Endodermal cell (in vitro differentiated cells): ENCODE results near the gene MYL1. TPM values are rescaled to one million over a fixed set of nuclear protein-coding genes. Genes with fewer than 3 reads are reported as not detected.

Source experiments
- DNase-seq: peaks from one replicate; pipeline ENCODE4 v3.0.0-alpha.2; 2017
- H3K27ac ChIP-seq: 2 replicates; pipeline ENCODE4 v1.5.1; 2013; ENCODE audit warnings: mild to moderate bottlenecking, low read depth, low read length, moderate library complexity
- H3K27me3 ChIP-seq: 2 replicates; pipeline ENCODE4 v1.6.1; 2013; ENCODE audit warnings: mild to moderate bottlenecking, low read length, moderate library complexity; ENCODE audit not compliant: insufficient read depth, control insufficient read depth, poor library complexity, severe bottlenecking
- H3K36me3 ChIP-seq: 2 replicates; pipeline ENCODE4 v1.7.0; 2013; ENCODE audit warnings: mild to moderate bottlenecking, low read length, moderate library complexity; ENCODE audit not compliant: control insufficient read depth, insufficient read depth
- H3K4me1 ChIP-seq: one replicate; pipeline ENCODE4 v1.7.0; 2013; ENCODE audit warnings: low read length; ENCODE audit not compliant: control insufficient read depth, insufficient read depth
- H3K4me3 ChIP-seq: 2 replicates; pipeline ENCODE4 v1.5.1; 2013; ENCODE audit warnings: mild to moderate bottlenecking, low read length, moderate library complexity
- H3K9ac ChIP-seq: 2 replicates; pipeline ENCODE4 v1.6.1; 2013; ENCODE audit warnings: mild to moderate bottlenecking, low read length, moderate library complexity; ENCODE audit not compliant: poor library complexity, severe bottlenecking; ENCODE audit errors: extremely low read depth
- H3K9me3 ChIP-seq: 2 replicates; pipeline ENCODE4 v1.6.1; 2013; ENCODE audit warnings: mild to moderate bottlenecking, low read length, moderate library complexity; ENCODE audit not compliant: control insufficient read depth
- H3K27ac Mint-ChIP-seq: 2 replicates; pipeline ENCODE4 v1.8.0; 2020; ENCODE audit warnings: mixed read lengths
- H3K27me3 Mint-ChIP-seq: 2 replicates; pipeline ENCODE4 v1.8.0; 2021; ENCODE audit warnings: mild to moderate bottlenecking, mixed read lengths; ENCODE audit not compliant: insufficient read depth
- H3K36me3 Mint-ChIP-seq: 2 replicates; pipeline ENCODE4 v1.8.0; 2020; ENCODE audit warnings: low read depth, mixed read lengths
- H3K4me1 Mint-ChIP-seq: 2 replicates; pipeline ENCODE4 v1.8.0; 2020; ENCODE audit warnings: mixed read lengths
- H3K4me3 Mint-ChIP-seq: 2 replicates; pipeline ENCODE4 v1.8.0; 2020; ENCODE audit warnings: mild to moderate bottlenecking, moderate library complexity, mixed read lengths
- H3K9me3 Mint-ChIP-seq: 2 replicates; pipeline ENCODE4 v1.8.0; 2020; ENCODE audit warnings: mild to moderate bottlenecking, mixed read lengths
- WGBS, 2 experiments: methylation state at CpG; one replicate each; pipeline versions ENCODE4 v1.1.5 to v1.1.7; 2013; ENCODE audit warnings: missing lambda C conversion rate in 2 of 2, mixed read lengths in 1 of 2; ENCODE audit not compliant: insufficient coverage in 1 of 2, insufficient read length in 1 of 2; 5-methylcytosine and 5-hydroxymethylcytosine counted together
- total RNA-seq, 2 donors: library from RNA; stranded (reverse); fragmentation: NEBNext Ultra II Directional in 1 of 2; extraction: Animal tissue kit (Norgen Biotek cat#: 25700) in 1 of 2; gene quantifications; 2 replicates in 1 of 2; 3 replicates in 1 of 2; pipeline ENCODE4 v1.2.1, GENCODE V29; 2021
- TF ChIP-seq, protein P1 (sequence below): fragments of 200-600 bp; sonication (generic); conservative IDR thresholded peaks from 2 replicates; pipeline ENCODE4 v1.5.0; 2021; ENCODE audit warnings: antibody characterized with exemption, mild to moderate bottlenecking

Gene MYL1
- total RNA-seq, 2 donors from 2014 or later: not detected

DNA sequence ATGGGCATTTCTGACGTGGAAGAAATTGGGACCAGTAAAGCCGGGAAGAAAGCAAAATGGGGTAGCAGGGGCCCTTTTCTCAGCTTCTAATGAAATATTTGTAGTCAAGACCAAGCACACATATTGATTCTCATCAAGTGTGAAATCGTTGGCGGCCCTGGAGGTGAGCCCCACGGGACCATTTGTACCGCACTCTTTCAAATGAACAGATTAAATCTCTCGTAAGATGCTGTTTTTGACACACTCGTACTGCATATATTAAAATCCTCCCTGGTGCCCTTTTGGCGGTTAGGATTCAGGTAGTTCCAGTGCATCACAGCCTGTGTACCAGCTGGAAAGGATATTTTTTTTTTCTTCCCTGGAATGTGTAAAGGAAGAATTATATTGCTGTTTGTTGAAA, 9.9 kb upstream of the MYL1 start:
- TF ChIP-seq, protein P1, sequence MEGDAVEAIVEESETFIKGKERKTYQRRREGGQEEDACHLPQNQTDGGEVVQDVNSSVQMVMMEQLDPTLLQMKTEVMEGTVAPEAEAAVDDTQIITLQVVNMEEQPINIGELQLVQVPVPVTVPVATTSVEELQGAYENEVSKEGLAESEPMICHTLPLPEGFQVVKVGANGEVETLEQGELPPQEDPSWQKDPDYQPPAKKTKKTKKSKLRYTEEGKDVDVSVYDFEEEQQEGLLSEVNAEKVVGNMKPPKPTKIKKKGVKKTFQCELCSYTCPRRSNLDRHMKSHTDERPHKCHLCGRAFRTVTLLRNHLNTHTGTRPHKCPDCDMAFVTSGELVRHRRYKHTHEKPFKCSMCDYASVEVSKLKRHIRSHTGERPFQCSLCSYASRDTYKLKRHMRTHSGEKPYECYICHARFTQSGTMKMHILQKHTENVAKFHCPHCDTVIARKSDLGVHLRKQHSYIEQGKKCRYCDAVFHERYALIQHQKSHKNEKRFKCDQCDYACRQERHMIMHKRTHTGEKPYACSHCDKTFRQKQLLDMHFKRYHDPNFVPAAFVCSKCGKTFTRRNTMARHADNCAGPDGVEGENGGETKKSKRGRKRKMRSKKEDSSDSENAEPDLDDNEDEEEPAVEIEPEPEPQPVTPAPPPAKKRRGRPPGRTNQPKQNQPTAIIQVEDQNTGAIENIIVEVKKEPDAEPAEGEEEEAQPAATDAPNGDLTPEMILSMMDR: no peak
- H3K36me3 ChIP-seq: no peaks in the 10 kb centered on the region

DNA sequence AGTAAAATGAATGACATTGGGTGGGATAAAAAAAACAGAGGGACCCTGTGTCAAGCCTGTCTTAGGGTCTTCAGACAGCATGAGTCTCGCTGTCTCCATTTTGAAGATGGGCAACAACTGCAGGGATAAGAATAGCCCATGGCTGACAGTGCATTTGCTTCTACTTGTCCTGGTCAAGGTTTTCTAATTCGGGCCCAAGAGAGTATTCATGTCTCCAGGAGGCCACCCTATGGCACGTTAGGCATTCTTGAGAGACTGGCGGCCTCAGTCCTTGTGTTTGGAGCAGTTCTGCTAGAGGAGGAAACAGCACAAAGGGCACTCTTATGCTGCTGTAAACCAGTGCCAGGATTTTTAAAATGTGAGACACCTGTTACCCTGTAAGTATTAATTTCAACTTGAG, 9.5 kb upstream of the MYL1 start:
- H3K27ac ChIP-seq: no peak overlapping the region
- WGBS, 2 experiments: 78 to 79% methylated on average over 2 to 4 of the region's 4 CpGs
- H3K9ac ChIP-seq: no peak overlapping the region
- no peaks in the 10 kb centered on the region for H3K4me1 ChIP-seq
- H3K4me1 Mint-ChIP-seq: no peaks in the 10 kb centered on the region
- no peaks in the 10 kb centered on the region for H3K9me3 ChIP-seq
- no peak for DNase-seq
- no peaks in the 10 kb centered on the region for H3K9me3 Mint-ChIP-seq
- no peaks in the 10 kb centered on the region for H3K27me3 Mint-ChIP-seq
- no peaks in the 10 kb centered on the region for H3K36me3 Mint-ChIP-seq
- no peaks in the 10 kb centered on the region for H3K27me3 ChIP-seq
- no peaks in the 10 kb centered on the region for H3K36me3 ChIP-seq
- H3K4me3 ChIP-seq: no peak overlapping the region
- TF ChIP-seq, protein P1: no peak
- no peak overlapping the region for H3K27ac Mint-ChIP-seq
- H3K4me3 Mint-ChIP-seq: no peak overlapping the region

More for the DNA sequence above, 9.9 kb upstream of the MYL1 start:
- Histone ChIP-seq H3K9ac (no peak overlapping the region), H3K4me3 (no peak overlapping the region), H3K27ac (no peak overlapping the region), H3K9me3 (no peaks in the 10 kb centered on the region), H3K4me1 (no peaks in the 10 kb centered on the region), H3K27me3 (no peaks in the 10 kb centered on the region)
- H3K9me3 Mint-ChIP-seq: no peaks in the 10 kb centered on the region
- H3K36me3 Mint-ChIP-seq: no peaks in the 10 kb centered on the region
- H3K4me3 Mint-ChIP-seq: no peak overlapping the region
- no peak for DNase-seq
- no peaks in the 10 kb centered on the region for H3K4me1 Mint-ChIP-seq
- H3K27ac Mint-ChIP-seq: no peak overlapping the region
- WGBS, 2 experiments: 85 to 95% methylated on average over 7 to 9 of the region's 9 CpGs
- no peaks in the 10 kb centered on the region for H3K27me3 Mint-ChIP-seq

- no peaks in the 10 kb centered on the region for H3K27me3 ChIP-seq
- no peak overlapping the region for H3K27ac ChIP-seq
- Mint-ChIP-seq H3K27me3 (no peaks in the 10 kb centered on the region), H3K4me3 (no peak overlapping the region), H3K36me3 (no peaks in the 10 kb centered on the region), H3K4me1 (no peaks in the 10 kb centered on the region), H3K9me3 (no peaks in the 10 kb centered on the region), H3K27ac (no peak overlapping the region)
- no peaks in the 10 kb centered on the region for H3K36me3 ChIP-seq
- H3K4me3 ChIP-seq: no peak overlapping the region
- no peaks in the 10 kb centered on the region for H3K4me1 ChIP-seq
- H3K9ac ChIP-seq: no peak overlapping the region
- no peaks in the 10 kb centered on the region for H3K9me3 ChIP-seq
- TF ChIP-seq, protein P1: no peak
- DNase-seq: no peak
- WGBS, 2 experiments: 93 to 96% methylated on average over 3 to 4 of the region's 4 CpGs
Observed at GRCh38 chr2:210323003-210323402, 8.0 kb upstream of the MYL1 start.
